HG03060 (cell line): ENCODE results near the gene SLC15A2.
A peak's percentile ranks its signal among the peaks of the same experiment; 100 is the strongest.

ENCODE experiments used
- ATAC-seq: cut with Tn5 transposase; IDR thresholded peaks from one replicate; pipeline ENCODE4 v1.9.1; 2021; ENCODE audit warnings: low read depth, moderate number of reproducible peaks; ENCODE audit not compliant: unreplicated experiment

SLC15A2 gene

DNA sequence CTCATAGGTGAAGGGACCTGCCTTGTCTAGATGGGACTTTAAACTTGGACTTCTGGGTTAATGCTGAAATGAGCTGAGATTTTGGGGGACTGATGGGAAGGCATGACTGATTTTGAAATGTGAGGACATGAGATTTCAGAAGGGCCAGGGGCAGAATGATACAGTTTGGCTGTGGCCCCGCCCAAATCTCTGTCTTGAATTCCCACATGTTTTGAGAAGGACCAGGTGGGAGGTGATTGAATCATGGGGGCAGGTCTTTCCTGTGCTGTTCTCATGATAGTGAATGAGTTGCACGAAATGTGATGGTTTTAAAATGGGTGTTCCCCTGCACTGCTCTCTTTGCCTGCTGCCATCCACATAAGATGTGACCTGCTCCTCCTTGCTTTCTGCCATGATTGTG lies 85.0 kb downstream of the SLC15A2 start:
- ATAC-seq: no peak

DNA sequence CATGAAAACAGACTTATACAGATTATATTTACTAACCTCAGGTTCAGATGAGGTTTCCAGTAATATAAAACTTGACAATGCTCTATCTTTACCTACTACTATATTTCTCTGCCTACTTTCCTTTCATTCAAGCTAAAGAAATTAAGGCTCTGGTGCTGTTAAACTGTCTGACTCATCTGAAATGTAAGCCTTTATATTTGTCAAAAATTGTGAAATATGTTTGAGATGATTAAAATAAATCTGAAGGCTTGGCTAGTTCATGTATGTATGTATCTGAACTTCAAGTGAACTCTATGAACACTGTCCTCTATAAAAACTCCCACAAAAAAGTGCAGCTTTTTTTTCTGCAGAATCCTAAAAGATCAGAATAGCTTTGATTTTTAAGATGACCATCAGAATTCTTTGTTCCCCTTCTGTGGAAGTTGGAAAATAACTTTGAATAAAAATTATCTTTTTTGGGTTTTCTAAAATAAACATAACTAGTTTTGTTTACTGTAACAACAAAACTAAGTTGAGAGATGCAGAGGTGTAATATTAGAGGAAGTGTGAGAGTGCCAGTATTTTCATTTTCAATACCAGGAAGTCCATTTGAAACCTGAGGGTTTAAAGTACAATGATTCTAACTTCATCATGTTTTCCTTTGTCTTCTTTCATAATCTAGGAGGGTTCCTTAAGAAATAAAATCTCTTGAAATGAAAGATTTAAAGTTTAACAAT lies 85.7 kb downstream of the SLC15A2 start:
- no peak for ATAC-seq

DNA sequence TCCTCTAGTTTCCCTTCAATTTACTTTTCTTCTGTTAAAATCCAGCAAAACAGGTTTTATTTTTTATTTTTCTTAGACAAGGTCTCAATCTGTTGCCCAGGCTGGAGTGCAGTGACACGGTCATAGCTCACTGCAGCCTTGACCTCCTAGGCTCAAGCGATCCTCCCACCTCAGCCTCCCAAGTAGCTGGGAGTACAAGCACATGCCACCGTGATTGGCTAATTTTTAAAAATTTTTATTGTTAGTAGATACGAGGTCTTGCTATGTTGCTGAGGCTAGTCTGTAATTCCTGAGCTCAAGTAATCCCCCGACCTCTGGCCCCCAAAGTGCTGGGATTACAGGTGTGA lies 86.2 kb downstream of the SLC15A2 start:
- no peak for ATAC-seq

DNA sequence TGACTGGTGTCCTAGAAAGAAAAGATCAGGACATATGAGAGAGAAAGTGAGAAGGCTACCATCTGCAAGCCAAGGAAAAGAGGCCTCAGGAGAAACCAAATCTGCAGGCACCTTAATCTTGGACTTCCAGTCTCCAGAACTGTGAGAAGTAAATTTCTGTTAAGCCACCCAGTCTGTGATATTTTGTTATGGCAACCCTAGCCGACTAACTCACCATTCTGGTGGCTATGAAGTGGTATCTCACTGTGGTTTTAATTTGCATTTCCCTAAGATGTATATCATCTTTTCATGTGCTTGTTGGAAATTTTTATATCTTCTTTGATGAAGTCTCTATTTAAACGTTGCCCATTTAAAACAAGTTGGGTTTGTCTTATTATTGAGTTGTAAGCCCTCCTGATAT lies 87.3 kb downstream of the SLC15A2 start:
- no peak for ATAC-seq

DNA sequence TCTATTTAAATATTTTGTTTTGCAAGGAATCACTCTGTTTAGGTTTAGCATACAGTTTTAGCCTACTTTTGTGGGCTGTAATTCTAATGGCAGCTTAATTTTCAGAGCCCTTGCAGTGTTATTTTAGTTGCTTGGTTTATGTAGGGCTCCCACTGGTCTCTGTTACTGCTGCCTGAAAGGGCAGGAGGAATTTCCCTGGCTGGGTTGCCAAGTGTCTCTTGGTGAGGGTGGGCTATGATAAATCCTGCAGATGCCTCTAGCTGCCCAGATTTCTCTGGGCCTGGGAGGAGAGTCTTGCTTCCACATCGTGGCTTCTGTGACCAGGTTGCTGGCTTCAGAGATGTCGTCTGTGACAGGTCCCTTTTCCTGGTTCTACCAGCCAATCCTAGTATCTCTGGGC lies 91.6 kb downstream of the SLC15A2 start:
- ATAC-seq: no peak

DNA sequence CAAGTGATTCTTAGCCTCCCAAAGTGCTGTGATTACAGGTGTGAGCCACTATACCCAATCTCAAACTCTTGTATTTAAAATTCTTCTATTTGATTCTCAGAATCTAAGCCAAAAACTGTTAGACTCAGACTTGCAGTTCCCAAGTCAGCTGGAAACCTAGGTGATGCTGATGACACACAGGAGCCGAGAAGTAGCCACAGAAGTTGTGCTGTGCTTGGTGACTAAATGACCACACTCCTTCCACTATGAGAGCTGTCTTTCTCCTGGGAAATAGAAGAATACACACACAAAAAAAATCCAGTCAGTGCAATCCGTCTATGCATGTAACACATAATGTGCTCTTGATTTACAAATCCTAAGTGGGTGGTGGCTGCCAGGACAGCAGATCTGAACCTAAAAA lies 93.9 kb downstream of the SLC15A2 start:
- no peak for ATAC-seq

DNA sequence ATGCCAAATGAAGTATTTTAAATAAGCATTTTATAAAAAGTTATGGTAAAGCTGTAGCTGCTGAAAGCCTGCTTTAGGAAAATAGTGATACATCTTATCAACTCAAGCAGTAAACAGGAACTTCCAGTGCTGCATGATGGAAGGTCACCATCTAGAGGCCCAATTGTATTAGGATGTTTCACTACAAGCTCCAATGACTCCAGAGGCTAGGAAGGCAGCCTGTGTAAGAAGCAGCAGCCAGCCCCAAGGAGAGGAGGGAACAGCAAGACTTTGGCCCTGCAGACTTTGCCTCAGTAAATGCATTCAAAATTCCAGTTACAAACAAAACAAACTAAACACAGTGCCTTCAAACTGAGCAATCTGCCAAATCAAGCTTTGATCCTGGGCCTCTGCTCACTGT lies 95.7 kb downstream of the SLC15A2 start:
- ATAC-seq: no peak

DNA sequence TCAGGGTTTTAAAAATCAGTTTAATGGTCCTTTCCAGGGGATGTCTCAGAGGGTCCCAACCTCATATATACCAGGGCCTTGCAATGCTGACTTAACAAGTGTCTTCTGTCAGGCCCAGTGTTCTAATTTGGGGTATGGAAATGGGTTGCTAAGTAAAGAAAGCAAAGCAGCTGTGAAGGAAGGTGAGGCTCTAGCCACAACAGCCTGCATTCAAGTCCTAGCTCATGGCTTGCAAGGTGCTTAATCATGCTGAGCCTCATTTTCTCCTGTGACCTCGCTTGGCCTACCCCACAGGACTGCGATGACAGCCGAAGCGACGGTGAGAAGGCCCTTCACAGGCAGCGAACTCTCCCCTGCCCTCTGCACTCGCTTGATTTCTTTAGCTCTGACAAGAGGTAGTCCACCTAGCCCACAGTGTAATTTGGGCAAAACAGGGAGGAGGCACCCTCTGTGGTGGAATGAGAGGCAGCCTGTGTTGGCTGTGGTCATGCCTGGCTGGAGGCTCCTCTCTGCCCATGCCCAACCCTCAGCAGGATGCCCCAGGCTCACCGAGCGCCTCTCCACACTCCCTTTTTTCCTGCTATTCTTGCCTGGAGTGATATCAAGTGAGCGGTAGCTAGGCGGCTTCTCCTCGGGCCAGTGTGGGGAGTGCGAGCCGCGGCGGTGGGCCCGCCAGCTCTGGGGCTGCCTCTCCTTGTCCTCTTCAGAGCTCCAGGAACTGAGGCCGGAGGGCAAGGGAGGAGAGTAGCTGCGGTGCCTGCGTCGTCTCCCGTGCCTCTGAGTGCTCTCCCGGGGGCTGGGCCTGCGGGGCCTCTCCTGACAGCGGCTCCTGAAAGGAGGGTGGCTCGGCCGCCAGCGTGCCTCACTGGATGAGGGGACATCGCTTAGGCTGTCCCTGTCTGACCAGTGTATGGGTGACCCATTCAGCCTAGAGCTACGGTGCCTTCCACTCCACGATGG lies 98.7 kb downstream of the SLC15A2 start:
- peak; percentile 66 for ATAC-seq
